Measurements from ENCODE around the gene KCNF1. TPM values are rescaled to one million over a fixed set of nuclear protein-coding genes. Genes with fewer than 3 reads are reported as not detected.

KCNF1 gene
- total RNA-seq, 1 experiment from 2014 or later, result 0.52 TPM

GRCh38 chr2:10931710-10932255 is 20.0 kb downstream of the KCNF1 start (continued):
- TF ChIP-seq SIN3A (IDR thresholded peaks at IDR 0.05; ENCODE audit: low read depth), result no peak
- peak; percentile 71 for TF ChIP-seq FOSL1 (IDR thresholded peaks at IDR 0.05; ENCODE audit: low read depth)

- no peak overlapping the region for H2AFZ ChIP-seq (ENCODE audit: low read depth, low read length, poor library complexity, severe bottlenecking)
- TF ChIP-seq POLR2AphosphoS5 (IDR thresholded peaks at IDR 0.05; ENCODE audit: low read depth, low read length) (no peak), MAX (IDR thresholded peaks at IDR 0.05) (no peak)
- intact Hi-C loops (cut with micrococcal nuclease), result no loop called here
- H3K36me3 ChIP-seq (ENCODE audit: control insufficient read depth in 1 of 2, insufficient read depth in 2 of 2, low read length in 2 of 2), result no peaks in the 10 kb centered on the region
- RAD21 ChIA-PET (ENCODE audit: low non-redundant PET in 1 of 2, low total read pairs in 2 of 2, uncharacterized antibody in 2 of 2, unreplicated experiment in 2 of 2), result no interaction called here
- DNase-seq (ENCODE audit: low read depth, low spot score), result no peak
- H3K27me3 ChIP-seq (ENCODE audit: insufficient read depth, low read length), result no peaks in the 10 kb centered on the region
- no peaks in the 10 kb centered on the region for H4K20me1 ChIP-seq (ENCODE audit: insufficient read depth)
- POLR2A ChIA-PET, result no interaction called here
- H3K4me2 ChIP-seq (ENCODE audit: low read length), result peak overlapping the region; percentile 39
- peaks cover 19 to 64% of the 10 kb centered on the region in 2 experiments for H3K4me1 ChIP-seq (ENCODE audit: control insufficient read depth in 1 of 2, insufficient read depth in 2 of 2, low read length in 2 of 2)
- H3K9me2 ChIP-seq (ENCODE audit: insufficient read depth), result no peaks in the 10 kb centered on the region
- CTCF ChIA-PET, result no interaction called here
- BruUV-seq (replicated peaks), result no TSS peak
- H3K27ac ChIP-seq (ENCODE audit: low read depth, low read length), result no peak overlapping the region
- no peak overlapping the region for H3K9ac ChIP-seq (ENCODE audit: low read length)
- H3K9me3 ChIP-seq (ENCODE audit: control insufficient read depth in 1 of 2, insufficient read depth in 1 of 2, low read depth in 1 of 2, low read length in 2 of 2), result no peaks in the 10 kb centered on the region
- no peaks in the 10 kb centered on the region for H3K79me2 ChIP-seq (ENCODE audit: insufficient read depth, low read length)
- H3K4me3 ChIP-seq (replicated peaks in 1 of 2; ENCODE audit: low read depth in 1 of 2, low read length in 2 of 2), result no peak overlapping the region
- ATAC-seq, result no peak
These were observed 20.8 kb downstream of the KCNF1 start for GRCh38 chr2:10932345-10933151.

GRCh38 chr2:10933700-10934225 is 22.0 kb downstream of the KCNF1 start:
- ChIA-PET CTCF (no interaction called here), RAD21 (ENCODE audit: low non-redundant PET in 1 of 2, low total read pairs in 2 of 2, uncharacterized antibody in 2 of 2, unreplicated experiment in 2 of 2) (no interaction called here), POLR2A (no interaction called here)
- TF ChIP-seq SP1 (IDR thresholded peaks at IDR 0.05; ENCODE audit: low read depth) (no peak), SIN3A (IDR thresholded peaks at IDR 0.05; ENCODE audit: low read depth) (no peak), EZH2 (IDR thresholded peaks at IDR 0.05) (no peak), ATF3 (IDR thresholded peaks at IDR 0.05) (no peak), CEBPB (IDR thresholded peaks at IDR 0.05; ENCODE audit: low read depth) (no peak), JUND (IDR thresholded peaks at IDR 0.05) (no peak)
- Histone ChIP-seq H3K27me3 (ENCODE audit: insufficient read depth, low read length) (no peaks in the 10 kb centered on the region), H3K9me3 (ENCODE audit: control insufficient read depth in 1 of 2, insufficient read depth in 1 of 2, low read depth in 1 of 2, low read length in 2 of 2) (peaks cover 4 to 8% of the 10 kb centered on the region in 2 experiments; a peak in 3 of 4 replicates), H2AFZ (ENCODE audit: low read depth, low read length, poor library complexity, severe bottlenecking) (no peak overlapping the region), H3K4me2 (ENCODE audit: low read length) (no peak overlapping the region), H3K27ac (ENCODE audit: low read depth, low read length) (no peak overlapping the region), H3K36me3 (ENCODE audit: control insufficient read depth in 1 of 2, insufficient read depth in 2 of 2, low read length in 2 of 2) (no peaks in the 10 kb centered on the region), H3K4me1 (ENCODE audit: control insufficient read depth in 1 of 2, insufficient read depth in 2 of 2, low read length in 2 of 2) (peaks cover 19 to 67% of the 10 kb centered on the region in 2 experiments), H3K4me3 (replicated peaks in 1 of 2; ENCODE audit: low read depth in 1 of 2, low read length in 2 of 2) (no peak overlapping the region), H3K9ac (ENCODE audit: low read length) (no peak overlapping the region), H3K79me2 (ENCODE audit: insufficient read depth, low read length) (no peaks in the 10 kb centered on the region), H4K20me1 (ENCODE audit: insufficient read depth) (no peaks in the 10 kb centered on the region), H3K9me2 (ENCODE audit: insufficient read depth) (no peaks in the 10 kb centered on the region)
- DNase-seq (ENCODE audit: low read depth, low spot score), result no peak
- no peak for ATAC-seq
- no TSS peak for BruUV-seq (replicated peaks)
- intact Hi-C loops (cut with micrococcal nuclease), result no loop called here

All from HCT116 (cell line).